ENCODE measurements around the gene GBP7. TPM values are rescaled to one million over a fixed set of nuclear protein-coding genes. Genes with fewer than 3 reads are reported as not detected.

GBP7 gene
- total and polyA plus RNA-seq, 10 of the 15 experiments (the other 5 are each of a cell fraction or from before 2014, with no cell fraction given): not detected

DNA sequence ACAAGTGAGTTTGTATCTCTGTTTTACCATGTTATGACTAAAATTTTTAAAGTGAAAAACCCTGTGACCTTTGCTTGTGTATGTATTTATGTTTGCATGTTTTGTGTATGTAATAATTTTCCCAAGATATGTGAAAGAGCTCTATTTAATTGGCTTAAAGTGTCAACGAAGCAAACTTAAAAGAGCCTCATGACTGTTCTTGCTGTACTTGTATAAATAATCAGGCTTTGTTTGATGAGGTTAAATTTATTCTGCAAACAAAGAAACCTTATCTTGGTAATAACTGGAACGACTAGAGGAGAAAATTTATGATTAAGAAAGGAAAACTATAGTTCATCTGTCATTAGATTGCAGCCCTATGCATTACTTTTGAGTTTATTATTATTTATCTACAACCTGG is 6.6 kb downstream of the GBP7 start (continued):
- TF ChIP-seq, protein P1, sequence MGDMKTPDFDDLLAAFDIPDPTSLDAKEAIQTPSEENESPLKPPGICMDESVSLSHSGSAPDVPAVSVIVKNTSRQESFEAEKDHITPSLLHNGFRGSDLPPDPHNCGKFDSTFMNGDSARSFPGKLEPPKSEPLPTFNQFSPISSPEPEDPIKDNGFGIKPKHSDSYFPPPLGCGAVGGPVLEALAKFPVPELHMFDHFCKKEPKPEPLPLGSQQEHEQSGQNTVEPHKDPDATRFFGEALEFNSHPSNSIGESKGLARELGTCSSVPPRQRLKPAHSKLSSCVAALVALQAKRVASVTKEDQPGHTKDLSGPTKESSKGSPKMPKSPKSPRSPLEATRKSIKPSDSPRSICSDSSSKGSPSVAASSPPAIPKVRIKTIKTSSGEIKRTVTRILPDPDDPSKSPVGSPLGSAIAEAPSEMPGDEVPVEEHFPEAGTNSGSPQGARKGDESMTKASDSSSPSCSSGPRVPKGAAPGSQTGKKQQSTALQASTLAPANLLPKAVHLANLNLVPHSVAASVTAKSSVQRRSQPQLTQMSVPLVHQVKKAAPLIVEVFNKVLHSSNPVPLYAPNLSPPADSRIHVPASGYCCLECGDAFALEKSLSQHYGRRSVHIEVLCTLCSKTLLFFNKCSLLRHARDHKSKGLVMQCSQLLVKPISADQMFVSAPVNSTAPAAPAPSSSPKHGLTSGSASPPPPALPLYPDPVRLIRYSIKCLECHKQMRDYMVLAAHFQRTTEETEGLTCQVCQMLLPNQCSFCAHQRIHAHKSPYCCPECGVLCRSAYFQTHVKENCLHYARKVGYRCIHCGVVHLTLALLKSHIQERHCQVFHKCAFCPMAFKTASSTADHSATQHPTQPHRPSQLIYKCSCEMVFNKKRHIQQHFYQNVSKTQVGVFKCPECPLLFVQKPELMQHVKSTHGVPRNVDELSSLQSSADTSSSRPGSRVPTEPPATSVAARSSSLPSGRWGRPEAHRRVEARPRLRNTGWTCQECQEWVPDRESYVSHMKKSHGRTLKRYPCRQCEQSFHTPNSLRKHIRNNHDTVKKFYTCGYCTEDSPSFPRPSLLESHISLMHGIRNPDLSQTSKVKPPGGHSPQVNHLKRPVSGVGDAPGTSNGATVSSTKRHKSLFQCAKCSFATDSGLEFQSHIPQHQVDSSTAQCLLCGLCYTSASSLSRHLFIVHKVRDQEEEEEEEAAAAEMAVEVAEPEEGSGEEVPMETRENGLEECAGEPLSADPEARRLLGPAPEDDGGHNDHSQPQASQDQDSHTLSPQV (IDR thresholded peaks at IDR 0.05): no peak
- TF ChIP-seq BRCA1 (IDR thresholded peaks at IDR 0.05; ENCODE audit: low read depth, low read length) (no peak), LARP7 (IDR thresholded peaks at IDR 0.05) (no peak), POLR2A (IDR thresholded peaks at IDR 0.05; ENCODE audit: low read depth, low read length) (no peak), RUNX3 (IDR thresholded peaks at IDR 0.05; ENCODE audit: low read length) (no peak), SPI1 (IDR thresholded peaks at IDR 0.05; ENCODE audit: borderline replicate concordance, insufficient read depth, low read depth, low read length) (no peak), HDAC6 (IDR thresholded peaks at IDR 0.05; ENCODE audit: unreplicated experiment) (no peak), SRF (IDR thresholded peaks at IDR 0.05; ENCODE audit: low read depth in 2 of 2, low read length in 2 of 2) (no peak), ZSCAN29 (IDR thresholded peaks at IDR 0.05) (no peak)
- TF ChIP-seq, protein P2, sequence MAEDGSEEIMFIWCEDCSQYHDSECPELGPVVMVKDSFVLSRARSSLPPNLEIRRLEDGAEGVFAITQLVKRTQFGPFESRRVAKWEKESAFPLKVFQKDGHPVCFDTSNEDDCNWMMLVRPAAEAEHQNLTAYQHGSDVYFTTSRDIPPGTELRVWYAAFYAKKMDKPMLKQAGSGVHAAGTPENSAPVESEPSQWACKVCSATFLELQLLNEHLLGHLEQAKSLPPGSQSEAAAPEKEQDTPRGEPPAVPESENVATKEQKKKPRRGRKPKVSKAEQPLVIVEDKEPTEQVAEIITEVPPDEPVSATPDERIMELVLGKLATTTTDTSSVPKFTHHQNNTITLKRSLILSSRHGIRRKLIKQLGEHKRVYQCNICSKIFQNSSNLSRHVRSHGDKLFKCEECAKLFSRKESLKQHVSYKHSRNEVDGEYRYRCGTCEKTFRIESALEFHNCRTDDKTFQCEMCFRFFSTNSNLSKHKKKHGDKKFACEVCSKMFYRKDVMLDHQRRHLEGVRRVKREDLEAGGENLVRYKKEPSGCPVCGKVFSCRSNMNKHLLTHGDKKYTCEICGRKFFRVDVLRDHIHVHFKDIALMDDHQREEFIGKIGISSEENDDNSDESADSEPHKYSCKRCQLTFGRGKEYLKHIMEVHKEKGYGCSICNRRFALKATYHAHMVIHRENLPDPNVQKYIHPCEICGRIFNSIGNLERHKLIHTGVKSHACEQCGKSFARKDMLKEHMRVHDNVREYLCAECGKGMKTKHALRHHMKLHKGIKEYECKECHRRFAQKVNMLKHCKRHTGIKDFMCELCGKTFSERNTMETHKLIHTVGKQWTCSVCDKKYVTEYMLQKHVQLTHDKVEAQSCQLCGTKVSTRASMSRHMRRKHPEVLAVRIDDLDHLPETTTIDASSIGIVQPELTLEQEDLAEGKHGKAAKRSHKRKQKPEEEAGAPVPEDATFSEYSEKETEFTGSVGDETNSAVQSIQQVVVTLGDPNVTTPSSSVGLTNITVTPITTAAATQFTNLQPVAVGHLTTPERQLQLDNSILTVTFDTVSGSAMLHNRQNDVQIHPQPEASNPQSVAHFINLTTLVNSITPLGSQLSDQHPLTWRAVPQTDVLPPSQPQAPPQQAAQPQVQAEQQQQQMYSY (CRISPR knock-in tag; IDR thresholded peaks at IDR 0.05): no peak

Data from GM12878 (cell line).